Fibroblast of skin of abdomen (primary cell): ENCODE measurements around the gene ZNF331.

Source experiments
- DNase-seq: peaks from one replicate; pipeline ENCODE4 v3.0.0-alpha.2; 2013

The ZNF331 gene

DNA sequence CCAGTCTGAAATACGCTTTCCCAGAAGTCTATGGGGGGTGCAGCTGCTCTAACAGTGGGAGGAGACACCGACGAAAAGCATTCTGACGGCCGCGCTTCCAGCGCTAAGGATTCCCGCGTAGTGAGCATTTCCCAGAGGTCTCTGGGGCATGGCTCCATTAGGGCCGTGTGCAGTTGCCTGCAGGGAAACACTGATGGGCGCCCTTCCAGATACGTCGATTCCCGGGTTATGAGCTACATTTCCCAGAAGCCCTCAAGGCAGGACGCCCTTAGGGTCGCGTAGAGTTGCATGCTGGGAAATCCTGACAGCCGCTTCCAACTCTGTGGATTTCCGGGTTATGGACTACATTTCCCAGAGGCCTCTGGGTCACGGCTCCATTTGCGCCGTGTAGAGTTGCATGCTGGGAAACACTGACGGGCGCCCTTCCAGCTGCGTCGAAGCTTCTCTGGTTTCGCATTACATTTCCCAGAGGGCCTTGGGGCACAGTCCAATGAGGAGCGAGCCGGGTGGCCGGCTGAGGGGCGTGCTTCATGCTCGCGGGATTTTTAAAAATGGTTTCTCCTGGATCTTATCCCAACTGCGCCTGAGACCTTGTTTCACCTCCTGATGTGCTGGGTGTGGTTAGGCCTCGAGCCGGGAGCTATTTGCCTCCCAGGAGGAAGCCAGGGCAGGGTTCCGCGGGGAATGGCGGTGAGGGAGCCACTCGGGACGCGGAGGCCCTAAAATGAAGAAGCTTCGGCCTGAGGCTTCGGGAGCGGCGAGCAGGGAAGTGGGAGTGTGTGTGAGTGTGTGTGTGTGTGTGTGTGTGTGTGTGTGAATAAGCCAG is 17.2 kb upstream of the ZNF331 start:
- DNase-seq, result peak; percentile 100

GRCh38 chr19:53521373-53522202 is 16.4 kb upstream of the ZNF331 start:
- no peak for DNase-seq

- DNase-seq, result no peak
Measured at GRCh38 chr19:53525922-53526321, 12.0 kb upstream of the ZNF331 start.

DNA sequence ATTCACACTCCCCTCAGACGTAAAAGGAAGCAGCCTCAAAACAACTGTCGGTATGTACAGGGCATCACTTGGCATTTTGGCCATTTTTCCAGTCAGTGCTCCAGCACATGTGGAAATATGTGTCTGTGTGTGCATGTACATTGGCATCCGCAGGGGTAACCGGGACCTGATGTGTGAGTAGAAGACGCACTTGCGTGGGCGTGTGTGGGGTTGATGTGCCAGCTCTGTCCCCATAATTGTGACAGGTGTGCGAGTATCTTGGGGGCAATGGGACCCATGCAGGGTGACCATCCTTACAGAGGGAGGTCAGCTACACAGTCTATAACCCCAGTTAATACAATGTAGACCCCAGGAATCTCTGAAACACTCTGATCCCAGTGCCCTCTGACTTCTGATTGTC is 7.3 kb upstream of the ZNF331 start:
- DNase-seq, result no peak

DNA sequence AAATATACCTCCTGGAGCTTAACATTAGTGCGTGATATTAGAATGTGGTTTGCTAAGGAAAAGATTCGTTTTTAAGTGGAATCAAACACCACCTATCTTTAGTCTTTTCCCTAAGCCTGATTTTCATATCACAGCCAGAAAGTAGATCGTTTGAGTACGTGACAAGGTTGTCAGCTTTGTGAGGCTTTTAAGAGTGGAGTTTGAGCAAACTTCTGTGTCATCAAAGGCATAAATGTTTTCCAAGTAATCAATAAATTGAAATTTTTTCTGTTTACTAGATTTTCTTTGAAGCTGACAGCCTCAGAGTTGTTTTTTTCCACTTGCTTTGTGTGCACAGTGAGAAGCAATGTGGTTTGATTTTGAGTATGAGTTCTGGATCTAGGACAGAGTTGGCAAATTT is 6.5 kb upstream of the ZNF331 start:
- no peak for DNase-seq

GRCh38 chr19:53532362-53532761 is 5.6 kb upstream of the ZNF331 start:
- no peak for DNase-seq

GRCh38 chr19:53536225-53536548 is 1.8 kb upstream of the ZNF331 start:
- no peak for DNase-seq

DNA sequence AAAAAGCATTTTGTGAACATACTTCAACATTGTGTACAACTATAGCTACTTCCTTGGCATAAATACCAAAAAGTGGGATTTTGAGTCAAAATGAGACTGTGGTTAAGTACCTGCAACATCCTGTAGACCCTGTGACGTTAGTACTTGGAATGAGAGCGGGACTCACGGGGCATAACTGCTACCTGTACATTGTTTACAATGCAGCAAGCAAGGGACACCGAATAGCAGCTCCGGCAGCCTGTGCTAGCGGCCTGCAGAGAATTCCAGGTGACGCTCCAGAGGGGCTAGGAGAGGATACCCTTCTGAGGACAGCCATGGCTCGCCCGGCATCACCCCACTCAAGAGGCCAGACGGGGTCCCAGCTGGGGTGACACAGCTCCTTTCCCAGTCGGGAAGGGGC is 824 bp upstream of the ZNF331 start:
- DNase-seq, result no peak

DNA sequence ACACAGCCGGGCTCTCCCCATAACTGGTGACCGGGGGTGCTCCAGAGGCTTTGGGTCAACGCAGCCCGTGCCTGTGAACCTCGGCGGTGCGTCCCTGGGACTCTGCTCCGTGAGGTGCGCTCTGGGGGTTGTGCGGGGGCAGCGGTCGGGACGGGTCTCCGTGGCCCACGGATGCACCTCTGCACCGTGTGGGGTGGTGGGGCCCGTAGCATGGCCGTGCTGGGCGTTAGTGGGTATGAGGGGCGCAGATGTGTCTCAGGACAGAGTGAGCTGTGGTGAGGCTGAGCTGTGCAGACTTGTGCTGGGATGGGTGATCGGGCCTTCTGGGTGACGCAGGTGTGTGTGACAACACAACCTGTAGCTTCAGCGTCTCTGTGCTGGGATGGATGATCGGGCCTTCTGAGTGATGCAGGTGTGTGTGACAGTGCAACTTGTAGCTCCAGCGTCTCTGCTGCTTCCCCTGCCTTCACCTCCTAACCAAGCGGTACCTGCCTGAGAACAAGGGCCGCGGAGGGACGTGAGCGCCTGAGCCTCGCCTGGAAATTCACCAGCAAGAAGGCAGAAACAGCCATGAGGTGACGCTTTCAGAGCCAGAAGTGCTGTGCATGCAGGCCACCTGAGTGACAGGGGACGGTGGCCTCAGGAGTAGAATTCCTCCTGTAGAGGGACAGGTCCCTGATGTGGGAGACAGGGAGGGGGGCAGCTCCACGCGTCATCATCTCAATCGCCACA is 599 bp downstream of the ZNF331 start:
- DNase-seq, result no peak

DNA sequence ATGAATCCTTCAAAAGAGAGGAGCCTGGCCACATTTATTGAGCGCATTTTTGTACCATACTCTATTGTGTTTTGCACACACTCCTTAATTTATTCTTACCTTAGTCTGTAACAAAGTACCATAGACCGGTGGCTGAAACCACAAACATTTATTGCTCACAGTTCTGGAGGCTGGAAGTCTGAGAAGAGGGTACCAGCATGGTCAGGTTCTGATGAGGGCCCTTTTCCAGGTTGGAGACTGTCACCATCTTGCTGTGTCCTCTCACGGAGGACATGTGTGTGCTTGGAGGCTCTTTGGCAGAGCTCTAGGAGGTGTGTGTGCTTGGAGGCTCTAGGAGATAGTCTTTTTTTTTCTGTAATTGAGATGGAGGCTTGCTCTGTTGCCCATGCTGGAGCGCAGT is 2.1 kb downstream of the ZNF331 start:
- DNase-seq, result no peak

GRCh38 chr19:53541971-53542370 is 4.0 kb downstream of the ZNF331 start:
- no peak for DNase-seq

DNA sequence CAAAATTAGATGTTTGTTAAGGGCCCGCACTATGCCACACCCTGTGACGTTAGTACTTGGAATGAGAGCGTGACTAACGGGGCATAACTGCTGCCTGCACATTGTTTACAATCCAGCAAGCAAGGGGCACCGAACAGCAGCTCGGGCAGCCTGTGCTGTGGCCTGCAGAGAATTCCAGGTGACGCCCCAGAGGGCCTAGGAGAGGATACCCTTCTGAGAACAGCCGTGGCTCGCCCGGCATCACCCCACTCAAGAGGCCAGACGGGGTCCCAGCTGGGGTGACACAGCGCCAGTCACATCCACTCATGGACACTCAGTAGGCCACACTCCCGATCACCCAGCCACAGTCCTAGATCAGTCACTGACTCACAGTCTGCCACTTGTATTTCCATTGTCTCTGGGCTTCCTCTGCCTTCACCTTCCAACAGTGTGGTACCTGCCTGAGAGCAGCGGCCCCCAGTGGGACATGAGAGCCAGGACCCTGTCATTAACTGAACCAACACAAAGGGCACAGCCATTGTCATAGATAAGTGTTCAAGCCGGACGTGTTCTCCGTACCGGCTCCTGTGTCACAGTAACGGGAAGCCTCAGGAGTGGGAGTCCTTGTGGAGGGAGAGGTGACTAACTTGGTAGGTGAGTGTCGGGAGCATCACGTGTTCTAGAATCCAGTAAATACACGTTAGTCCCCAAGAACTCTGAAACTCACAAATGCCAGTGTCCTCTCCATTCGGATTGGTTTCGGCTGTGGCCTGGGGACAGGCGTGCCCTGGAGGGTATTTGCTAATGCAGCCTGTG is 7.5 kb downstream of the ZNF331 start:
- DNase-seq, result peak; percentile 20

DNA sequence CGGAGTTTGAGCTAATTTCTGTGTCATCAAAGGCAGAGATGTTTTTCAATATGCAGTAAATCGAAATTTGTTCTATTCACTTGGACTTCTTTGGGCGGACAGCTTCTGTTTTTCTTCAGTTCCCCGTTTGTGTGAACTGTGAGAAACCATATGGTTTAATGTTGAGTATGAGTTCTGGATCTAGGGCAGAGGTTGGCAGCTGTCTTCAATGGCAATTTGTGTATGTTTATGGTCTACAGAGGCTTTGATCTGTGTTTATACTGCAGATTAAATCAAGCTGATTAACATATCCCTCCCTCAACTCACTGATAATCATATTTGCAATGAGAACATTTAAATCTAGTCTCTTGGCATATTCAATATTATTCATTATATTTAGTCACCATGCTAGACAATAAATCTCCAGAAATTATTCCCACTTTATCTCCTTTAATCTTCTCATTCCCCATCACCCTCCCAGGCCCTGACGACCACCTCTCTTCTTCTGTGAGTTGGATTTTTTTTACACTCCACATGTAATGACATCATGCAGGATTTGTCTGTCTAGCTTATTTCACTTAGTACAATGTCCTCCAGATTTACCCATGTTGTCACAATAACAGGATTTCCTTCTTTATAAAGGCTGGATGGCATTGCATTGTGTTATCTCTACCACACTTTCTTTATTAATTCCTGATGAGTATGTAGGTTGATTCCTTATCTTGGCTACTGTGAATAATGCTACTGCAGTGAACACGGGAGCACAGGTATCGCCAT is 9.0 kb downstream of the ZNF331 start:
- DNase-seq, result no peak

- DNase-seq, result peak; percentile 23
Measured at GRCh38 chr19:53549340-53549739, 11.4 kb downstream of the ZNF331 start.

- DNase-seq, result no peak
Measured at GRCh38 chr19:53552001-53552721, 14.2 kb downstream of the ZNF331 start.

DNA sequence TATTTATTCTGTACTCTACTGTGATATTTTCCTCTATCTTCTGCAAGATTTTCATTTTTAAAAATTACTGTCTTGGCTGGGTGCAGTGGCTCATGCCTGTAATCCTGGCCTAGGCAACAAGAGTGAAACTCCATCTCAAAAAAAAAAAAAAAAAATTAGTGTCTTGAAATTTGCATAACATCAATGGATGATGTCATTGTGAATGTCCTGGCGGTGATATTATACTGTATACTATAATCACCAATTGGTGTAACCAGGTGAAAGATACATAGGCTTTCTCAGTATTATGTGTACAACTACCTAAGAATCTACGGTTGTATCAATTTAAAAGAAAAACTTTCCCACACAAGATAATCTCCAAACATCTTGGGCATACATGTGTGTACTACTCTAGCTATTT is 15.2 kb downstream of the ZNF331 start:
- DNase-seq, result no peak

DNA sequence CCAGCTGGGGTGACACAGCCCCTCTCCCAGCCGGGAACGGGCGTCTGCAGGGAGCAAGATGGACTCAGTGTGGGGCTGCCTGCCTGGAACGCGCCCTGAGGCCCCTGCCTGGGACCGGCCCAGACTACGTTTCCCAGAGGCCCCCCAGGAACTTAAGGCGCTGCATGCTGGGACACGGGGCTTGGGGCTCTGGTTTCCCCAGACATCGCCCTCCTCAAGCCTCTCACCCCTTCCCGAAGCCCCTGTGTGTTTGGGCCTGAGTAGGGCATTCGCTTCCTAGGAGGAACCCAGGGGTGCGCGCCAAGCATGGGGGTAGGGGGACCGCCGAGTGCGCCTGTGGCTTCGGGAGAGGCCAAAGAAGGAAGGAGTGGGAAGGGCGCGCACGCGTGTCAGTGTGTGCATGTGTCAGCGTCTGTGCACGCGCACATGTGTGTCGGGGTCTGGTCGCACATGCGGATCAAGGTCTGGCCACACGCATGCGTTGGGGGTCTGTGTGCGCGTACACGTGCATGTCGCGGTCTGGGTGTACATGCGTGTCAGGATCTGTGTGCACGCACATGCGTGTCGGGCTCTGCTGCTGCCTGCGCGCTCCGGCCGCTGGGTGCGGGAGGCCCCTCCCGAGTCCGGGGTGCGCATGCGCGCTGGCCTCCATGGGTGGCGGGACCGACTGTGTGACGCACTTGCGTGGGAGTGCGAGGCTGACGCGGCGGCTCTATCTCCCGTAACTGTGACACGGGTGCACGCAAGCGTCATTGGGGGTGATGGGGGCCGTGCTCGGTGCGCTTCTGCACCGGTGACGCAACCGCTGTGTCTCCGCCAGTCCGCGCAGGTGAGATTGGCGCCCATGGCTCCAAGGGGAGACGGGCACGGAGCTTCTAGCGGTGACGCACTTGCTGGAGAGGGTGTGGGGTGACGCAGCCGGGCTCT is 16.2 kb downstream of the ZNF331 start:
- DNase-seq, result peak; percentile 86

DNA sequence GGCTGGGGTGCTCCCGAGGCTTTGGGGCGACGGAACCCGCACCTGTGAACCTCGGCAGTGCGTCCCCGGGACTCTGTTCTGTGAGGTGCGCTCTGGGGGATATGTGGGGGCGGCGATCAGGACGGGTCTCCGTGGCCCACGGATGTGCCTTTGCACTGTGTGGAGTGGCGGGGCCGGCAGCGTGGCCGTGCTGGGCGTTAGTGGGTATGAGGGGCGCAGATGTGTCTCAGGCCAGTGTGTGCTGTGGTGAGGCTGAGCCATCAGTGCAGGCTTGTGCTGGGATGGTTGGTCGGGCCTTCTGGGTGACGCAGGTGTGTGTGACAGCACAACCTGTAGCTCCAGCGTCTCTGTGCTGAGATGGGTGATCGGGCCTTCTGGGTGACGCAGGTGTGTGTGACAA is 16.9 kb downstream of the ZNF331 start:
- DNase-seq, result no peak

DNA sequence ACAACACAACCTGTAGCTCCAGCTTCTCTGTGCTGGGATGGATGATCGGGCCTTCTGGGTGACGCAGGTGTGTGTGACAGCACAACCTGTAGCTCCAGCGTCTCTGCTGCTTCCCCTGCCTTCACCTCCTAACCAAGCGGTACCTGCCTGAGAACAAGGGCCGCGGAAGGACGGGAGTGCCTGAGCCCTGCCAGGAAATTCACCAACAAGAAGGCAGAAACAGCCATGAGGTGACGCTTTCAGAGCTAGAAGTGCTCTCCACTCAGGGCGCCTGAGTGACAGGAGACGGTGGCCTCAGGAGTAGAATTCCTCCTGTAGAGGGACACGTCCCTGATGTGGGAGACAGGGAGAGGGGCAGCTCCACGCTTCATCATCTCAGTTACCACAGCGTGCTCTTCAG is 17.4 kb downstream of the ZNF331 start:
- DNase-seq, result no peak

GRCh38 chr19:53571339-53571738 is 33.4 kb downstream of the ZNF331 start:
- DNase-seq, result no peak
